SKM-1 treated with dmso at 0.1 percent for 144 hours (cell line): ENCODE measurements around the gene DIAPH2.
"Not testable (repeated sequence)": the region's sequence is repeated elsewhere in the genome, so short reads cannot be mapped to it uniquely, and the experiment has no call there.

Experiments used
- DNase-seq: peaks from one replicate; lab custom pipeline; 2025; ENCODE audit not compliant: unreplicated experiment; lab: John Stamatoyannopoulos, UW

The DIAPH2 gene

DNA sequence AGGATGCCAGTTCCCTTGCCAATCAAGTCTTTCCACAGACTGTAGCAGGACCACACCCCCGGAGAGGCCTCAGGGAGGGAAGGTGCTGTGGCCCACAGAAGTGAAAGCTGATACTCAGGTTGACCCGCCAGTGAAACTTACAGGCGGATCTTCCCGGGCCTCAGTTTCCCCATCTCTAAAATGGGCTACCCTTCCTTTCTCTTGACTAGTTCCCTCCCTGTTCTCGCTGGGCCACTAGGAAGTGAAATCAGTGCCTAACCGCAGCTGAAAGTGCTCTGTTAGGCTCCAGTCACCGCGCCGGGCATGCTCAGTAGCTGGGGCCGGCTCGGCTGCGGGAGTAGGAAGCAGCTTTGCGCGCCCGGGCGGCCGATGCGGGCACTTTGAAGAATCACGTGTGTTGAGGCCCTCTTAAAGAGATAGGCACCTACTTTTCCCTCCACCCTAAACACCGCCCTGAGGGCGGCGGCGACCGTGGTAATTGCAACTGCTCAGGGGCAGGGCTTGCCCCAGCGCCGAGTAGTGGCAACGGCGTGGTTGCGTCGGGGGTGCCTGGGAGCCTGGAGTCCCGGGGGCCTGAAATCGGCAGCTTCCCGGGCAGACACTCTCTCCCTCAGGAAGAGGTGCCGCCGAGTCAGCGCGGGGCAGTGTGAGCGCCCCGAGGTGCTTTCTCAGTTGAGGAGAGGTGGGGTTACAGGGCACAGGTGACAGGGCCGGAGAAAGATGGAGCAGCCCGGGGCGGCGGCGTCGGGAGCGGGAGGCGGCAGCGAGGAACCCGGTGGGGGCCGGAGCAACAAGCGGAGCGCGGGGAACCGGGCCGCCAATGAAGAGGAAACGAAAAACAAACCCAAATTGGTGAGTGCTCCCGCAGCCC, at the start of gene DIAPH2:
DIAPH2 (plus strand) TSS at position 504 of the 871 bp plus-strand sequence.
- peak; percentile 76 for DNase-seq

DNA sequence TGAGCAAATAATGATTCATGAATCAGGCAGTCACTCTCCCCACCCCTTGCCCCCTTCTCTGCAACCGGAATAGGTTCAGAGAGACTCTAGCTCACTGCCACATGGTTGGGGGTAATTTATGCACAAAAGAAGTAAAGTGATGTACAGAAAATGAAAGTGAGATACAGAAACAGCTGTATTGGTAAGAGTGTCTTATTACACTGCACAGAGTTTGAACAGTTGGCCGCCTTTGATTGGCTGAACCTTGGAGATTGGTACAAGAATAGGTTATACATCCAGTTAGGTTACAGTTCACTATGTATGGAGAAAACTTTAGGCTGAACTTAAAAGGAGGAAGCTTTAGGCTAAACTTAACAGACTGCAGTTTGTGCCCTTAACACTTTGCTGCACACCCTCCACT, 34.6 kb upstream of the DIAPH2 start:
- DNase-seq = no peak

DNA sequence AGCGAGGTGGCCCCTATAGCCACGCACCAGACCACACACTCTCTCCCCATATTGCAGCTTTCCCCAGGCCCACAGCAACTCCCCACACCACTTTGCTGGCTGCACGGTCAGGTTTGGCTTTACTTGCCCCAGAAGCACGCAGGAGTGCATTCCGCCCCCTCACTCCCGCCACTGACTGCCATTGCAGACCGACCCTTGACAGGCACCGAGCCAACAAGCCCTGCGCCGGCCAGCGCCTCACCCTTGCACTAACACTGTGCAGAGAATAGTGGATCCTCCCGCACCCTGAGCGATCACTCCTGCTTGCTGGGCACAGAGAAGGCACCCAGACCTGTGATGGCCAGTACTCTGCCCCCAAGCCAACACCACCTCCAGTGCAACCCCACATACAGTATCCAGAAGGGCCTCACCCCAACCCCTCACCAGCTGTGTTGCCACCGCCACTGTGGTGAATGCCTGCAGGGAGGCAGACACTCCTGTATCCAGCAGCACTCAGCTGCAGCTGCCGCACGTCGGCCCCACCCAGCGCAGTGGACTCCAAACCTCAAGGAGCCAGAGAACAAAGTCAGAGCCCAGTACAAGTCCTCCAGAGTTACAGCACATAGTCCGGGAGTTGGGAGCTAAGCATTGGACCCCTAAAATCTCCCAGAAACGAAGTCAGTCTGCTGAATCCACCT, 28.6 kb upstream of the DIAPH2 start:
- no peak for DNase-seq

DNA sequence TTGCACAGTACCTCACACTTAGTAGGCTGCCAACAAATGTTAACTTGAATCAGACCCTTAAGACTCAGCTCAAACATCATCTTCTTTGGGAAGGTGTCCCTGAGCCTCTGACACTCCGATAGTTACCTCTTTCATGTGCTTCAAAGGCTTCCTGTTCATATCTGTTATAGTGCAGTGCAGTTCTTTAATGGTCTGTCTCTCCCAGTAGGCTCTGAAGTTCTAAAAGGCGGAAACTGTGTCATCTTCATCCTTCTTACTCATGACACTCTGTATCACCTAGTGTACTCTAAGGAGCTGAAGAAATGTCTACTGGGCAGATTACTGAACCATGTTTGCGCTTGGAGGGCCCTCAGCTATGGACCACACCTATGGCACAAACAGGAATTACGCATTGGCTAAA, 2.1 kb upstream of the DIAPH2 start:
- DNase-seq = no peak

DNA sequence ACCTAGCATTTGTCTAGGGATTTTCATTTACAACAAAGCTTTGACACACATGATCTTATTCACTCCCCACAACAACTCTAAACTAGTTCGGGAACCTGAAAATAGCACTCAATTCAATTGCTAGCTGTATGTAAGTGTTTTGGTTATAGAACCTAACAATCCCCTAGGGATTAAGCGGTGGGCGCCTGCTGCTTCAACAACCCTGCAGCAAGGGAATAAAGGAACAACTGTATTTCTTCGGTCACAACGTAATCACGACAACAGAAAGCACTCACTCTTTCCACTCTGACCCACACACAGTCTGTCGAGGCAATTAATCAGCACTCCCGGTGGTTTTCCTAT, 674 bp upstream of the DIAPH2 start:
- no peak for DNase-seq

DNA sequence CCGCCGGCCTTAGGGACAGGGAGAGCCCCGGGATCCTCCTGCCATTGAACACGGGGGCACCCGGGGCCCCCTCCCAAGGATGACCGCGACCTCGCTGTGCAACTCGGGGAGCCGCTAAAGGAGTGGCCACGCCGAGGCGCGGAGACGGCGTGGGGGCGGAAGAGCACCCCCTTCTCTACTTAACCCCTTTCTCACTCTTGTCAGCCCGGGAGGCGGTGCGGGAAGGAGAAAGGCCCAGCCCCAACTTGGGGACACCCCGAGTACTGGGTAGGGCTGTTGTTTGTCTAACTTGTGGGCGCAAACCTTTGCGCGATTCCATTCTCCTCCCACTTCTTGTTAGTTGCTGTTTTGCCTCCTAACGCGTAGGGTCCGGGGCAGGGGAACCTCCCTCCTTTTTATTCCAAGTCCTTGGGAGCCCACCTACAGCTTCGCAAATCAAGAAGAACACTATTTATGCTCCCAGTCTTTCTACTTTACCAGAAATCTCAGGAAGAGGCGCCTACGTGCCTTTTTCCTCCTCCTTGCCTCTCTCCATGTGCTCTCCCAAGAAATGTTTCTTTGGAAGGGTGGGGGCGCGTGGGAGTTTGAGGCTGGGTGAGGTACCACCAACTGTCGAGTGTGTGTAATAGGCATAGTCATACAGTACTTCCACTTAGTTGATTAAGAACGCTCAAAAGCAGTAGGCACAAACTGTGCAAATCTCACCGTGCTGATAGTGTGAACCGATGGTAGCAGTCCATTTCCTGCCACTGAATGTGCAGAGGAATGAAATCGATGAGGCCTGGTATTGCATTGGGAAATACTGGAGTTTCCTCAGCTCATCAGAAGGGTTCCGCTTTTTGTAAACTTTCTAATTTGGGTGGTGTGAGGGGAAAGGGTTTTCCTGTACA, 813 bp downstream of the DIAPH2 start:
- DNase-seq = peak; percentile 73

DNA sequence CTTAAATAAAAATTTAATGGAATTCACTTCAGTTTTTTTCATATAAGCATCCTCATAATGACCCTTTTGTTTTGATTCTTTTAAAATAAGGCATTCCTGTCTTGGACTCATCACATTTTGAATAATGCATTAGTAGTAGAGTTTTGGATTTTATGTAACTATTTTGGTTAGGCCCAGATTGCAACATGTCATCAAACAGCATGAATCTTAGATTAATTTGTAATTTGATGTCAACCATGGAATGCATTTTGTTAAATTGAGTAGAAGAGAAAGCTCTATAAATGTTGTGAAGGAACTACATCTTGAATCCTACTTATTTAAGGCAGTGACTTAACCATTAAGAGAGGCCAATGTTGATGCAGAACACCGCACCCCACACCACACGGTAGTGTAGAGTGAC, 3.1 kb downstream of the DIAPH2 start:
- no peak for DNase-seq

DNA sequence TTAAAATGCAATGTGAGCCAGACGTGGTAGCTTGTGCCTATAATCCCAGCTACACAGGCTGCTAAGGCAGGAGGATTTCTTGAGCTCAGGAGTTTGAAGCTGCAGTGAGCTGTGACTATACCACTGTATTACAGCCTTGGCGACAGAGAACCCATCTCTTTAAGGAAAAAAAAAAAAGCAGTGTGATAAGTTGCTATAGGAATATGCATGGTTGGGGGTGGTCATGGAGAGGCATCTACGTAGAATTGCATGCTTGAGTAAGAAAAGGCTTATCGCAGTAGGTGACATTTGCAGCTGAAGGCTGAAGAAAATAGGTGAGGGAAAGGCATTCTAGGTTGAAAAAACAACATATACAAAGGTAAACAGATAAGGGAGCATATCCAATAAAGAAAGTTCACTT, 4.1 kb downstream of the DIAPH2 start:
- DNase-seq = no peak

DNA sequence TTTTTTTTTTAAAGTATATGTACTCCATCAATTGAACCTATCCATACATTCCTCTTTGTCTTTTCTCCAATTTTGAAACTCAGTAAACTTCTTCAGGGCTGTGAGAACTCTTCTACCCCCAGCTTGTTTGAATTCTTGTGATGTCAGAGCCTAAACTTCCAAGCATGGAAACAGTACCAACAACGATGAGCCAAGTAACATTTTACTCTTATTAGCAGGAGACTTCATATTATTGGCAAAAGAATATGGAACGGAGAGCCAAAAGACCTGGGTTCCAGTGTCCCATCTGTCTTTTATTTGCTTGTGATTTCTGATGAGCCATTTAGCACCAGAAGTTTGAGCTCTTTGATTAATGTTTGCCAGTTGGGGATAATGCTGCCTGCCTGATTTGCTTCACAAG, 5.3 kb downstream of the DIAPH2 start:
- DNase-seq = no peak

DNA sequence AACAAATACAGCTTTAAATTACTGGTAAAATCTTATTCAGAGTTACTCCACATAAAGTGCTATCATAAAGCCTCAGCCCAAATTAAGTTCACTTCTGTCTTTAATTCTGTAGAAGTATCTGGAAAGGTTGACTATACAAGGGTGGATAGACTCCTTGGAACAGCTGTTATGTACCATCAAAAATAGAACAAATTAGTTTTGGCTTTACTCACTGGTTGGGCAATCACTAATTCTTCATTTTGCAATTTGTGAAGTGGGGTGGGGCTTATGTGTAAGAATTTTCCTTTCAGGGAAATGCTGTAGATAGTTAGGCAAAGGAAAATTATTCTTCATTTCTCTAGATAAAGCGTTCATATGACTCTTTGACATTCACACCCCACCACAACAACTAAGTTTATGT, 7.8 kb downstream of the DIAPH2 start:
- DNase-seq = no peak

DNA sequence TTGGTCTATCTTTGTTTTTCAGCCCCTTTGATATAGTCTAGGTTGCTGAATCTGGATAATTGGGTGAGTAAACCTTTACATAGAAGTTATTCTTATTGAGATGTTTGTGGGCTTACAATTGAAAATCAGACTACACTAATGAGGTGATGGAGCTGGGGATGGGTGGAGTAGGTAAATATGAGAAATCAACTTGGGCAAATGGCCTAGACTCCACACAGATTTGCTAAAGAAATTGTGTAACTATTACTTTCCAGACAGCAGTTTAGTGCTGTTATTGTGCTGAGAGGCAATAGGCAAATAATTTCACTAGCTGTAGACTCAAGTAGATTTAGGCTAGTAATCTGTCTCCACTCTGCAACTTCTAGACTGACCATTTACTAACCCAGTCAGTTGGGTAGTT, 8.2 kb downstream of the DIAPH2 start:
- no peak for DNase-seq

DNA sequence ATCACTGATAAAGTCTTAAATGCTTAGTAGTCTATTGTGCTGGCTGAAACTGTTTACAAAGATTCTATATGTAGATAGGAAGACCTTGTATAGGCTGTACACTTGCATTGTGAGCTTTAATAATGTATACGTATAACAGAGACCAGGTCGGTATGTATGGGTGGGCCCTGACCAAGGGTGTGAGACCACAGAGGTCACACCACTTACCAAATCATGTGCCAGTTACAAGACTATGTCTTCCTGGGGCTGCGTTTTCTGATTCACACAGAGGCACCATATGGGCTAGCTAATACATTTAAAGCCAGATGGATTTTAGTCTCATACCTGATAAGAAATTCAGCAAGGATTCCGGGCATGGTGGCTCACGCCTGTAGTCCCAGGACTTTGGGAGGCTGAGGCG, 8.8 kb downstream of the DIAPH2 start:
- no peak for DNase-seq

DNA sequence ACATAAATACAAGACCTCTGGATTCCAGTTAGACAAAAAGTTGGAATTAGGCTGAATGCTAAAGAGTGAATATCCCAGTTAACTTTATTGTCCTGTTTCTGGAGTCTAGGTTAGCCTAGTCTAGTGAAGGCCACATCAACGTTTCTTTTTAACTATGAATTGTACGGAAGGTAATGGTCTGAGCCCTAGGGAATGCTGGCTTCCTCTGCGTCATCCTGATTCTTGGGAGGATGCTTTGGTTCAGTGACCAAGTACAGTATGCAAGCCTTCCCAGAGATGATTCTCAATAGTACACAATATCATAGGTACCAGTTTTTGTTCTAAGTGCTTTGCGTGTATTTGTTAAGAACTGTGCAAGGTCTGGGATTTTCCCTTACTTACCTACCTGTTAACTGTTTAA, 11.8 kb downstream of the DIAPH2 start:
- DNase-seq = no peak

DNA sequence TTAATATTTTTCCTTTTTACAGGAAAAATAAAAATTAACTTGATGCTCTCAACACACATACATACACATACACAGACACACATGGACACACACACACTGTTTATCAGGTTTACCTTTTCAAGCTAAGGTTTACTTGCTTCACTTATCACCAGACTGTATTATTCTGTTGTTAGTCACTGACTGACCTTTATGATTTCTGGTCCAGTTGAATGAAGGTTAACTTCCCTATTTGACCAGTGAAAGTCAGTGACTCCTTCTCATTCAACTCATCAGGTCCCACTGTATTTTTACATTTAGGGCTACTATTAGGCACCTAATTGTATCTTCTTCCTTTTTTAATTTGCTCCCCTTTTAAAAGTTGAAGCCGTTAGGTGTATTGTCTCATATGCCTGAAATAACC, 16.0 kb downstream of the DIAPH2 start:
- DNase-seq = no peak

DNA sequence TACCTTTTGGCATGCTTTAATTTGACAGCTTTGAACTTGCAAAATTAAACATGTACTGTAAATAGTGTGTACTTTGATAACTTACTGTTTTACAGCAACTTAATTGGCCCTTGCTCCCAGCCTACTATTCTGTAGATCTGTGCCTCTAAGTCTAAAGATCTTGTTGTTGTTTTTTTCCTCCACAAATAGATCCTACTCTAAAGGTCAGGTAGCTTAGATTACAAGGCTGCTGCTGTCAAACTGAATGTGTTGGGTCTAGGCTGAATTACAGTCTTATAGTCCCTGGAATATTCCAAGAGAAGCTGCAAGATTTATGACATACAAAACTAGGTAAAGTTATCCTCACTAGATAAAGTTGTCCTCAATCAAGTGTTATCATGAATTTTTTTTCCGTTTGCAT, 18.7 kb downstream of the DIAPH2 start:
- no peak for DNase-seq

DNA sequence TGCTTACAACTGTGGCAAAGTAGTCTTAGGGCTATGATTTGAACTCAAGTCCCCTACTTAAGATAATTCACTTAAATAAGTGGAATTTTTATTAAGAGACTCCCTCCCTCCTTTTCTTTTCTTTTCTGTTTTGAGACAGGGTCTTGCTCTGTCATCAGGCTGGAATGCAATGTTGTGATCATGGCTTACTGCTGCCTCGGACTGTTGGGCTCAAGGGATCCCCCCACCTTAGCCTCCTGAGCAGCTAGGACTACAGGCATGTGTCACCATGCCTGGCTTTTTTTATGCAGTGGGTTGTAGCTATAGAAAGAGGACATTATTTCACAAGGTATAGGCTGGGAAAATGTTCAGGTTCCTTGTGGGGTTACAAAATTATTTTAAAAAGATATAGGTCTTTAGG, 19.2 kb downstream of the DIAPH2 start:
- DNase-seq = no peak

DNA sequence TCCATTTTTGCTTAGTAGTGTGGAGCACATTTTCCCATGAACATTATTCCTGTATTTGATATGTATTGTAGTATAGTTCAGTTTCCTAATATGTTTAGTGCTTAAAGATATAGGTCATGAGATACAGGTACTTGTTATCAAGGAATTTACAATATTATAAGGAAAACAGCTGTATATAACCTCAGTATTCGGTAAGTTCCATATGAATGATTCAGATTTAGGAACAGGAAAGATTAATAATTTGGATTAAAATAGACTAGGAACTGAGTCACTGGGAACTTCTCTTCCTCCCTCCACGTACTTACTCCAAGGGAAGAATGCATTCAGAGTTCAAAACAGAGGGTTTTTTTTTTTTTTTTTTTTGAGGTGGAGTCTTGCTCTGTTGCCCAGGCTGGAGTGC, 20.0 kb downstream of the DIAPH2 start:
- no peak for DNase-seq

DNA sequence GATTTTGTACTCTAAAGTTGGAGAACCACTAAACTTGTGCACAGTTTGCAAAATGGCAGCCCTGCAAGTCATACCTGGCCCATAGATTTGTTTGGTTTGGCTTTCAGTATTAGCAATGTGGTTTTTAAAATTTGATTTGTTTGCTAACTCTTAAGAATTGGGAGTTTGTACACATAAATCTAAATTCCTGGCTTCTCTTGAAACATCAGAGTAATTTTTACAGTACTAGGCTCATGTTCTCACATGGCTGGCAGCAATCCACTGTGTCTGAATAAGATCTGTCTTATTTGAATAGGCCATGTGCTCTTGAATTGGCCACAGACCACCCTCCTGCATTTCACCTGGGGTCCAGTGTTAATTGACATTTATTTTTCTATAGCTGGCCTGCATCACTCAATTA, 21.3 kb downstream of the DIAPH2 start:
- DNase-seq = no peak

DNA sequence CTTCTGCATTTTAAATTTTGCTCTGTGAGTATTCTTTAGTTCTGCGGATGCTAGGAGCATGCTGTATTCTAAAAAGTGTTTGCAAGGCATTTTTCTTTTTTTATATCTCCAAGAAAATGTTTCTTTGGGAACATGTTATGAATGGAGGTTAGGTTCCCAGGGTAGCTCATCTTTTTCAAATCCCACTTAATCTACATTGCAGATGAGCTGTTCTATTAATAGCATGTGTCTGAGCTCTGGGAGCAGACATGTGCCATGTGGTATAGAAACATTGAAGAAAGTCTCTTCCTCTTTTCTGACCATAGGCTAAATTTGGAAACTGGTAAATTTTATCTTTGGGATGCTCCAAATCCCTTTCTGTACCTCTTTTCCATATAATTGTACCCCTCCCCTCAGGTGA, 23.2 kb downstream of the DIAPH2 start:
- DNase-seq = peak; percentile 39

DNA sequence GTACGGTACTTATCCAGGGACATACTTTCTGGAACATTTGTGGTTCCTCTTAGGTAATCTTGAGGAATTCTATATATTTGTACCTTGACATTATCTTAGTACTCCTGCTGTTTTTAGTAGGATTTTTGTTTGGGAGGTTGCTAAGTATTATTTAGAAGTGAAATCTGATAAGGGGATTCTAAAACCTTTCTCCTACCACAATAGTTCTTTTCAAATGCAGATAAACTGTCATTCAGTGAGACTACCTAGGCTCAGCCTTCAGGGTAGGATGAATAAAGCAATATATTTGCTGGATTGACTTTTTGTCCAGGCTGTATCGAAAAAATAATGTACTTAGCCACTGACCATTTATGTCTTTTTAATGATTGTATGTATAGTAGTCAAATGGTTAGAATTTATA, 25.4 kb downstream of the DIAPH2 start:
- no peak for DNase-seq

DNA sequence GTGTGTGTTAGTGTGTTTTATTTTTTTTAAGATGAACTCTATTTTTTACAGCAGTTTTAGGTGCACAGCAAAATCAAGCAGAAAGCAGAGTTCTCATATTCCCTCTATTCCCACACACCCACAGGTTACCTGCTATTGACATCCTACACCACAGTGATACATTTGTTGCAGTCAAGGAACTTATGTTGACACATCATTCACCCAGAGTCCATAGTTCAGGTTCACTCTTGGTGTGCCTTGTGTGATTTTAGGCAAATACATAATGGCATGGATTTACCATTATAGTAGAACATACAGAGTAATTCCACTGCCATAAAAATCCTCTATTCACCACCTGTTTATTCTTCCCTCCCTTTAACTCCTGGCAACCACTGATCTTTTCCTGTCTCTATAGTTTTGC, 28.7 kb downstream of the DIAPH2 start:
- DNase-seq = no peak

DNA sequence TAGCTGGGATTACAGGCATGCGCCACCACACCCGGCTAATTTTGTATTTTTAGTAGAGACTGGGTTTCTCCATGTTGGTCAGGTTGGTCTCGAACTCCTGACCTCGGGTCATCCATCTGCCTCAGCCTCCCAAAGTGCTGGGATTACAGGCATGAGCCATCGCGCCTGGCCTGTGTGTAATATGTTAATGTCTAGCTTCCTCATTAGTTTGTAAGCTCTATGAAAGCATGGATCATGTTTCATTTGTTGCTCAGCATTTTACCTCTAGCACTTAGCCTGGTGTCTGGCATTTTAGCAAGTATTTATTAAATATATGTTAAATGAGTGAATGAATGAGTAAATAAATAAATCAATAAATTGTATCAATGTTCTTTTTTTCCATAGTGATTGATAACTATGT, 29.8 kb downstream of the DIAPH2 start:
- not testable (repeated sequence) for DNase-seq
